Liver (tissue), 3 donors: ENCODE results near the gene WDR90.

Experiments used
- EGR1 ChIP-seq, 2 donors: IDR thresholded peaks; 2 replicates each; pipeline ENCODE4 v1.6.1; 2016 to 2018; ENCODE audit warnings: antibody characterized with exemption in 2 of 2, low read depth in 2 of 2
- GABPA ChIP-seq, 2 donors: IDR thresholded peaks in 1 of 2; conservative IDR thresholded peaks in 1 of 2; 2 replicates each; pipeline ENCODE4 v1.6.1; 2016; ENCODE audit warnings: antibody characterized with exemption in 2 of 2, mild to moderate bottlenecking in 1 of 2, moderate library complexity in 1 of 2
- HNF4A ChIP-seq, 2 donors: conservative IDR thresholded peaks; 2 replicates each; pipeline ENCODE4 v1.6.1; 2016; ENCODE audit warnings: antibody characterized with exemption in 2 of 2, mild to moderate bottlenecking in 2 of 2
- TAF1 ChIP-seq: conservative IDR thresholded peaks from 2 replicates; pipeline ENCODE4 v1.6.1; 2016; ENCODE audit warnings: antibody characterized with exemption, mild to moderate bottlenecking
- TF ChIP-seq, protein P1 (sequence below): IDR thresholded peaks from 2 replicates; pipeline ENCODE4 v1.6.1; 2016; ENCODE audit warnings: antibody characterized with exemption
- TF ChIP-seq, protein P2 (sequence below): fragments of 150-350 bp; IDR thresholded peaks from 2 replicates; pipeline ENCODE4 v1.5.1; 2017; ENCODE audit warnings: improper control_type of control experiment, low read depth, low read length; ENCODE audit not compliant: missing input control
- TF ChIP-seq, protein P3 (sequence below): IDR thresholded peaks from 2 replicates; pipeline ENCODE4 v1.6.1; 2016; ENCODE audit warnings: antibody characterized with exemption, mild to moderate bottlenecking
- donor health status: healthy.
- donor health status: healthy.

DNA sequence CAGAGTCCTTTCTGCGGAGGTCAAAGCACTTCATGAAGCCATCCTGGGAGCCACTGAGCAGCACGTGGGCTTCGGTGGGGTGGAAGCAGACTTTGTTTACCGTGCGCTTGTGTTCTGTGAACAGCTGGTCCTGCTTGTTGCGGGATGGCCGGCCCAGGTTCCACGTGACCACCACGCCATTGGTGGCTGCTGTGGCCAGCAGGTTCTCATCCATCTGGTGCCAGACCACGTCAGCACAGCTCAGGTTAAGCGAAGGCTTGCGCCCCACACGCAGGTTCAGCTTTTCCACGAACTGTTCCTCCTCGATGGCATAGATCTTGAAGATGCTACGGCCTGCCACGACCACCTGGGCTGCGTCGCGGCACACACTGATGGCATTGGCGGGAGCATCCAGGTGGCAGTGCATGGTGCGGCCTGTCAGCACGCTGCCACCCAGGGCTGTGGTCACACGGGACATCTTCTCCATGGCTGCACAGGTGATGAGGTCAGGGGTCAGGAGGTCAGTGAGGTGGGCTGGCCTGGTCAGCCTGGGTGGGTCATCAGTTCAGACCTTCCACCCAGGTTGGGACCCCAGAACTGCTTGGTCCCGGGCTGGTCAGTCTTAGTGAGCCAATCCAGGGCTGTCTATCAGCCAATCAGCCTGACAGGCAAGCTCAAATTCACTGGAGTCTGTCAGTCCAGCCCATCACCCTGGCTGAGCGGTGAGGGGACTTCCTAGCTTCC is 40.2 kb downstream of the WDR90 start:
- TF ChIP-seq EGR1 (IDR thresholded peaks at IDR 0.05; ENCODE audit: low read depth in 2 of 2) = no peak
- TF ChIP-seq, protein P1, sequence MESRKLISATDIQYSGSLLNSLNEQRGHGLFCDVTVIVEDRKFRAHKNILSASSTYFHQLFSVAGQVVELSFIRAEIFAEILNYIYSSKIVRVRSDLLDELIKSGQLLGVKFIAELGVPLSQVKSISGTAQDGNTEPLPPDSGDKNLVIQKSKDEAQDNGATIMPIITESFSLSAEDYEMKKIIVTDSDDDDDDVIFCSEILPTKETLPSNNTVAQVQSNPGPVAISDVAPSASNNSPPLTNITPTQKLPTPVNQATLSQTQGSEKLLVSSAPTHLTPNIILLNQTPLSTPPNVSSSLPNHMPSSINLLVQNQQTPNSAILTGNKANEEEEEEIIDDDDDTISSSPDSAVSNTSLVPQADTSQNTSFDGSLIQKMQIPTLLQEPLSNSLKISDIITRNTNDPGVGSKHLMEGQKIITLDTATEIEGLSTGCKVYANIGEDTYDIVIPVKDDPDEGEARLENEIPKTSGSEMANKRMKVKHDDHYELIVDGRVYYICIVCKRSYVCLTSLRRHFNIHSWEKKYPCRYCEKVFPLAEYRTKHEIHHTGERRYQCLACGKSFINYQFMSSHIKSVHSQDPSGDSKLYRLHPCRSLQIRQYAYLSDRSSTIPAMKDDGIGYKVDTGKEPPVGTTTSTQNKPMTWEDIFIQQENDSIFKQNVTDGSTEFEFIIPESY = no peak
- no peak for TF ChIP-seq GABPA (IDR thresholded peaks at IDR 0.05 in 1 of 2, conservative IDR thresholded peaks at IDR 0.05 in 1 of 2)
- TF ChIP-seq, protein P2, sequence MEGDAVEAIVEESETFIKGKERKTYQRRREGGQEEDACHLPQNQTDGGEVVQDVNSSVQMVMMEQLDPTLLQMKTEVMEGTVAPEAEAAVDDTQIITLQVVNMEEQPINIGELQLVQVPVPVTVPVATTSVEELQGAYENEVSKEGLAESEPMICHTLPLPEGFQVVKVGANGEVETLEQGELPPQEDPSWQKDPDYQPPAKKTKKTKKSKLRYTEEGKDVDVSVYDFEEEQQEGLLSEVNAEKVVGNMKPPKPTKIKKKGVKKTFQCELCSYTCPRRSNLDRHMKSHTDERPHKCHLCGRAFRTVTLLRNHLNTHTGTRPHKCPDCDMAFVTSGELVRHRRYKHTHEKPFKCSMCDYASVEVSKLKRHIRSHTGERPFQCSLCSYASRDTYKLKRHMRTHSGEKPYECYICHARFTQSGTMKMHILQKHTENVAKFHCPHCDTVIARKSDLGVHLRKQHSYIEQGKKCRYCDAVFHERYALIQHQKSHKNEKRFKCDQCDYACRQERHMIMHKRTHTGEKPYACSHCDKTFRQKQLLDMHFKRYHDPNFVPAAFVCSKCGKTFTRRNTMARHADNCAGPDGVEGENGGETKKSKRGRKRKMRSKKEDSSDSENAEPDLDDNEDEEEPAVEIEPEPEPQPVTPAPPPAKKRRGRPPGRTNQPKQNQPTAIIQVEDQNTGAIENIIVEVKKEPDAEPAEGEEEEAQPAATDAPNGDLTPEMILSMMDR = no peak
- TF ChIP-seq, protein P3, sequence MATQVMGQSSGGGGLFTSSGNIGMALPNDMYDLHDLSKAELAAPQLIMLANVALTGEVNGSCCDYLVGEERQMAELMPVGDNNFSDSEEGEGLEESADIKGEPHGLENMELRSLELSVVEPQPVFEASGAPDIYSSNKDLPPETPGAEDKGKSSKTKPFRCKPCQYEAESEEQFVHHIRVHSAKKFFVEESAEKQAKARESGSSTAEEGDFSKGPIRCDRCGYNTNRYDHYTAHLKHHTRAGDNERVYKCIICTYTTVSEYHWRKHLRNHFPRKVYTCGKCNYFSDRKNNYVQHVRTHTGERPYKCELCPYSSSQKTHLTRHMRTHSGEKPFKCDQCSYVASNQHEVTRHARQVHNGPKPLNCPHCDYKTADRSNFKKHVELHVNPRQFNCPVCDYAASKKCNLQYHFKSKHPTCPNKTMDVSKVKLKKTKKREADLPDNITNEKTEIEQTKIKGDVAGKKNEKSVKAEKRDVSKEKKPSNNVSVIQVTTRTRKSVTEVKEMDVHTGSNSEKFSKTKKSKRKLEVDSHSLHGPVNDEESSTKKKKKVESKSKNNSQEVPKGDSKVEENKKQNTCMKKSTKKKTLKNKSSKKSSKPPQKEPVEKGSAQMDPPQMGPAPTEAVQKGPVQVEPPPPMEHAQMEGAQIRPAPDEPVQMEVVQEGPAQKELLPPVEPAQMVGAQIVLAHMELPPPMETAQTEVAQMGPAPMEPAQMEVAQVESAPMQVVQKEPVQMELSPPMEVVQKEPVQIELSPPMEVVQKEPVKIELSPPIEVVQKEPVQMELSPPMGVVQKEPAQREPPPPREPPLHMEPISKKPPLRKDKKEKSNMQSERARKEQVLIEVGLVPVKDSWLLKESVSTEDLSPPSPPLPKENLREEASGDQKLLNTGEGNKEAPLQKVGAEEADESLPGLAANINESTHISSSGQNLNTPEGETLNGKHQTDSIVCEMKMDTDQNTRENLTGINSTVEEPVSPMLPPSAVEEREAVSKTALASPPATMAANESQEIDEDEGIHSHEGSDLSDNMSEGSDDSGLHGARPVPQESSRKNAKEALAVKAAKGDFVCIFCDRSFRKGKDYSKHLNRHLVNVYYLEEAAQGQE = no peak
- no peak for TF ChIP-seq TAF1
- TF ChIP-seq HNF4A (conservative IDR thresholded peaks at IDR 0.05) = no peak
